SK-N-MC (cell line): ENCODE results near the gene SGMS1.

Source experiments
- EZH2 ChIP-seq: fragments of 200-600 bp; sonication (generic); IDR thresholded peaks from one replicate; pipeline ENCODE4 v1.6.1; 2017; ENCODE audit warnings: antibody characterized with exemption
- POLR2AphosphoS5 ChIP-seq: IDR thresholded peaks from 2 replicates; pipeline ENCODE4 v1.6.1; 2012; ENCODE audit warnings: mild to moderate bottlenecking, low read depth, low read length, borderline replicate concordance

- TF ChIP-seq EZH2, result no peak
- TF ChIP-seq POLR2AphosphoS5, result no peak
Measured at GRCh38 chr10:50579491-50580261, 44.1 kb downstream of the SGMS1 start.
